B cell (primary cell): Measurements from ENCODE around the gene NUDT3. TPM values are rescaled to one million over a fixed set of nuclear protein-coding genes. Genes with fewer than 3 reads are reported as not detected.

Source experiments
- ATAC-seq: fragments of 200-7000 bp; cut with Tn5 transposase; one replicate; pipeline ENCODE4 v1.10.0; 2021; ENCODE audit warnings: low read depth, mild to moderate bottlenecking, moderate number of reproducible peaks, moderate library complexity
- CTCF ChIA-PET: fragments of 350-600 bp; sonication (Branson Sonifier 250); formaldehyde crosslinking; loops from one replicate; lab custom pipeline; 2021; ENCODE audit warnings: antibody characterized with exemption, inconsistent platforms; lab: Charles Lee
- POLR2A ChIA-PET: fragments of 350-600 bp; sonication (Branson Sonifier 250); formaldehyde crosslinking; loops from one replicate; lab custom pipeline; 2021; ENCODE audit warnings: antibody characterized with exemption; lab: Charles Lee
- DNase-seq: peaks from one replicate; pipeline ENCODE4 v3.0.0; 2013
- H2AFZ ChIP-seq: 2 replicates; pipeline ENCODE4 v1.6.1; 2012; ENCODE audit warnings: mild to moderate bottlenecking, low read depth, low read length; ENCODE audit not compliant: insufficient read depth, poor library complexity, severe bottlenecking
- H3K27ac ChIP-seq, 2 donors: 1 replicate in 1 of 2; 2 replicates in 1 of 2; pipeline ENCODE4 v1.5.1; 2012 to 2013; ENCODE audit warnings: low read length in 2 of 2, mild to moderate bottlenecking in 2 of 2, moderate library complexity in 1 of 2
- H3K27me3 ChIP-seq, 4 experiments: fragments of 200-600 bp in 1 of 4; sonication (generic) in 1 of 4; replicated peaks in 1 of 4; 1 replicate in 2 of 4; 2 replicates in 2 of 4; pipeline versions ENCODE4 v1.6.1 to v1.7.0; 2013 to 2016; ENCODE audit warnings: low read length in 3 of 4, mild to moderate bottlenecking in 2 of 4, mixed read lengths in 1 of 4, moderate library complexity in 1 of 4; ENCODE audit not compliant: insufficient read depth in 4 of 4, control insufficient read depth in 3 of 4; ENCODE audit errors: control extremely low read depth in 1 of 4
- H3K36me3 ChIP-seq, 2 experiments: replicated peaks in 1 of 2; 1 replicate in 1 of 2; 2 replicates in 1 of 2; pipeline versions ENCODE4 v1.6.1 to v1.7.1; 2013; ENCODE audit warnings: low read length in 1 of 2; ENCODE audit not compliant: insufficient read depth in 2 of 2, control insufficient read depth in 1 of 2; ENCODE audit errors: control extremely low read depth in 1 of 2, extremely low read depth in 1 of 2
- H3K4me1 ChIP-seq, 2 donors: fragments of 200-600 bp in 1 of 2; sonication (generic) in 1 of 2; 1 replicate in 1 of 2; 2 replicates in 1 of 2; pipeline versions ENCODE4 v1.5.1 to v1.6.1; 2013 to 2017; ENCODE audit warnings: low read length in 2 of 2; ENCODE audit not compliant: control insufficient read depth in 2 of 2, insufficient read depth in 2 of 2
- H3K4me2 ChIP-seq: replicated peaks from 2 replicates; pipeline ENCODE3; 2012; ENCODE audit warnings: mild to moderate bottlenecking, low read depth, low read length; ENCODE audit not compliant: poor library complexity, severe bottlenecking
- H3K4me3 ChIP-seq, 5 experiments: fragments of 200-600 bp in 1 of 5; sonication (generic) in 1 of 5; 1 replicate in 3 of 5; 2 replicates in 2 of 5; pipeline versions ENCODE4 v1.5.1 to v1.7.0; 2011 to 2016; ENCODE audit warnings: low read length in 4 of 5, mild to moderate bottlenecking in 4 of 5, low read depth in 2 of 5, control low read depth in 1 of 5, moderate library complexity in 1 of 5; ENCODE audit not compliant: insufficient read depth in 1 of 5; ENCODE audit errors: control extremely low read depth in 1 of 5, extremely low read depth in 1 of 5
- H3K79me2 ChIP-seq: fragments of 200-600 bp; sonication (generic); one replicate; pipeline ENCODE4 v1.6.0; 2016; ENCODE audit warnings: low read length; ENCODE audit not compliant: control insufficient read depth, insufficient read depth
- H3K9ac ChIP-seq: fragments of 200-600 bp; sonication (generic); 2 replicates; pipeline ENCODE4 v1.6.1; 2017; ENCODE audit warnings: mild to moderate bottlenecking, low read length, moderate library complexity
- H3K9me3 ChIP-seq, 3 donors: one replicate each; pipeline versions ENCODE4 v1.6.1 to v1.7.1; 2013; ENCODE audit warnings: low read length in 2 of 3; ENCODE audit not compliant: control insufficient read depth in 2 of 3, insufficient read depth in 1 of 3; ENCODE audit errors: control extremely low read depth in 1 of 3
- H4K20me1 ChIP-seq: 2 replicates; pipeline ENCODE4 v1.6.0; 2012; ENCODE audit warnings: mild to moderate bottlenecking, low read length; ENCODE audit not compliant: insufficient read depth, control insufficient read depth, poor library complexity, severe bottlenecking
- H3K27ac Mint-ChIP-seq: one replicate; pipeline ENCODE4 v1.8.0; 2021; ENCODE audit warnings: mixed read lengths
- H3K27me3 Mint-ChIP-seq: one replicate; pipeline ENCODE4 v1.8.0; 2021; ENCODE audit warnings: mixed read lengths
- H3K4me1 Mint-ChIP-seq: one replicate; pipeline ENCODE4 v1.8.0; 2021; ENCODE audit warnings: mixed read lengths
- H3K4me3 Mint-ChIP-seq: one replicate; pipeline ENCODE4 v1.8.0; 2021; ENCODE audit warnings: mixed read lengths
- H3K9me3 Mint-ChIP-seq: one replicate; pipeline ENCODE4 v1.8.0; 2022; ENCODE audit warnings: mixed read lengths; ENCODE audit not compliant: insufficient read depth
- CTCF ChIP-seq: fragments of 200-600 bp; IDR thresholded peaks from one replicate; pipeline ENCODE4 v1.8.0; 2022; ENCODE audit warnings: antibody characterized with exemption, mild to moderate bottlenecking
- EZH2 ChIP-seq: IDR thresholded peaks from 2 replicates; pipeline ENCODE4 v1.6.1; 2012; ENCODE audit warnings: borderline replicate concordance, low read depth, mild to moderate bottlenecking, moderate library complexity, low read length; ENCODE audit not compliant: insufficient read depth, poor library complexity, severe bottlenecking
- WGBS: methylation state at CpG from one replicate; pipeline ENCODE4 v1.1.5; 2013; ENCODE audit warnings: missing lambda C conversion rate; ENCODE audit not compliant: insufficient coverage; 5-methylcytosine and 5-hydroxymethylcytosine counted together
- intact Hi-C: fragments of 100-400 bp; cut with micrococcal nuclease; formaldehyde crosslinking; loops from one replicate; pipeline ENCODE4 v1.10.0; 2022
- polyA plus RNA-seq: library from polyadenylated mRNA; depleted of rRNA; stranded (reverse); fragments of >200 nt; gene quantifications from 2 replicates; pipeline ENCODE4 v1.2.3, GENCODE V29; 2012
- total RNA-seq, 2 donors: library from RNA; stranded (reverse); fragments of 120-200 nt in 1 of 2; gene quantifications; 1 replicate in 1 of 2; 2 replicates in 1 of 2; pipeline versions ENCODE4 v1.2.3 to v1.2.4, GENCODE V29; 2013 to 2022

NUDT3 gene
- total and polyA plus RNA-seq, 2 donors (not counting 1 experiment from before 2014, with no cell fraction given) = 18.2 to 37.4 TPM

- peak overlapping the region; percentile 93 for H3K27ac Mint-ChIP-seq
- Histone ChIP-seq H3K4me2 (peak overlapping the region; percentile 93), H3K27me3 (no peaks in the 10 kb centered on the region), H3K36me3 (peaks cover 0 to 24% of the 10 kb centered on the region in 2 experiments), H3K79me2 (peaks cover 38% of the 10 kb centered on the region), H3K4me1 (peaks cover 22 to 30% of the 10 kb centered on the region in 2 donors), H3K9ac (peak overlapping the region; percentile 90), H3K27ac (peak overlapping the region; percentile 86 to 87), H3K9me3 (no peaks in the 10 kb centered on the region), H3K4me3 (peak overlapping the region; percentile 3 to 93 (median 88)), H4K20me1 (peaks cover 52% of the 10 kb centered on the region), H2AFZ (peak overlapping the region; percentile 66)
- peaks cover 42% of the 10 kb centered on the region for H3K4me1 Mint-ChIP-seq
- ChIA-PET POLR2A (interaction anchor here (1.3 to 2.2 kb wide), 5 partner anchors 11 to 55 kb away, joined by 7 to 29 read pairs (median 12); partner anchors contain the start of gene SMIM29), CTCF (interaction anchor here (0.6 to 1.8 kb wide), 5 partner anchors 12 to 153 kb away, joined by 3 to 14 read pairs (median 6); partner anchors contain the start of gene SMIM29)
- peak; percentile 79 for DNase-seq
- no peaks in the 10 kb centered on the region for H3K27me3 Mint-ChIP-seq
- H3K4me3 Mint-ChIP-seq = peak overlapping the region; percentile 87
- ATAC-seq = peak; percentile 4
- under 1% methylated on average over 57 of the region's 64 CpGs for WGBS
- intact Hi-C loops = loop anchor here (1.0 to 10.0 kb wide), 6 partner anchors 11 to 647 kb away; partner anchors contain the start of genes ANKS1A, ILRUN, SMIM29 and SNRPC
- TF ChIP-seq CTCF = peak; percentile 54
- TF ChIP-seq EZH2 = no peak
- no peaks in the 10 kb centered on the region for H3K9me3 Mint-ChIP-seq
These were observed 154.5 kb downstream of the NUDT3 start for GRCh38 chr6:34237722-34238584.
